ENCODE results near the gene DOCK2.
A peak's percentile ranks its signal among the peaks of the same experiment; 100 is the strongest.

DOCK2 gene

DNA sequence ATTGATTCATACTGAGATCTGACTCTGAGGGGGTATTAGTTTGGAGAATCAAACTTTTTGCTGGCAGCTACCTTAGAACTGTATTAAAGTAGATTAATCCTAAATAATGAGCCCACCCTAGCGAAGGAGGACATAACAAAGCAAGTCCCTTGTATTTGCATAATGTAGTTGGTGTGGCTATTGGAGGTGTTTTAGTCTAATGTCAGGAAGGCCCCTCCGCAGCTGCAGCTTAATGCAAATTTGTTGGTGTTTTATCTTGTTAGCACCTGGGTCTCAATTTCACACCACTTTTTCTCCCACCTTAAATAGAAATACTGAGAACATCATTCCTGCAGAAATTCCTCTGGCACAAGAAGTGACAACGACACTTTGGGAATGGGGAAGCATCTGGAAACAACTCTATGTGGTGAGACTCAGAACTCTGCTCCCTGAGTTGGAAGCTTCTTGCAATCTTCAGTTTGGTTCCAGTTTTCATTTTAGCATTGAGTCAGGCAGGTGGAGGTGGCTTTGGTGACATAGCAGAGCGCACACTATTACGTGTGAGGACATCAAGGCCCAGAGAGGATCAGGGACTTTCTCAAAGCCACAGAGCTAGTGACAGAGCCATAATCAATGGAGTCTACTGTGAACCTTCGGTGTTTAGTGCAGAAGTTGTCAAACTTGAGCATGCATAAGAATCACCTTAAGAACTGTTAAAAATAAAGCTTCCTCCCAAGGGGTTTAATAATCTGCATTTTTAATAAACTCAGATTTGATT is 33.9 kb downstream of the DOCK2 start:
- DNase-seq, result no peak
- H4K20me1 ChIP-seq (ENCODE audit: insufficient read depth, low read length), result peaks cover 54% of the 10 kb centered on the region
- ATAC-seq (ENCODE audit: insufficient read depth, low read depth), result no peak
- no peak overlapping the region for H2AFZ ChIP-seq (ENCODE audit: low read depth, low read length)
- no peak for TF ChIP-seq EZH2 (IDR thresholded peaks at IDR 0.05; ENCODE audit: borderline replicate concordance, low read depth, low read length, severe bottlenecking)
- TF ChIP-seq, protein P1, sequence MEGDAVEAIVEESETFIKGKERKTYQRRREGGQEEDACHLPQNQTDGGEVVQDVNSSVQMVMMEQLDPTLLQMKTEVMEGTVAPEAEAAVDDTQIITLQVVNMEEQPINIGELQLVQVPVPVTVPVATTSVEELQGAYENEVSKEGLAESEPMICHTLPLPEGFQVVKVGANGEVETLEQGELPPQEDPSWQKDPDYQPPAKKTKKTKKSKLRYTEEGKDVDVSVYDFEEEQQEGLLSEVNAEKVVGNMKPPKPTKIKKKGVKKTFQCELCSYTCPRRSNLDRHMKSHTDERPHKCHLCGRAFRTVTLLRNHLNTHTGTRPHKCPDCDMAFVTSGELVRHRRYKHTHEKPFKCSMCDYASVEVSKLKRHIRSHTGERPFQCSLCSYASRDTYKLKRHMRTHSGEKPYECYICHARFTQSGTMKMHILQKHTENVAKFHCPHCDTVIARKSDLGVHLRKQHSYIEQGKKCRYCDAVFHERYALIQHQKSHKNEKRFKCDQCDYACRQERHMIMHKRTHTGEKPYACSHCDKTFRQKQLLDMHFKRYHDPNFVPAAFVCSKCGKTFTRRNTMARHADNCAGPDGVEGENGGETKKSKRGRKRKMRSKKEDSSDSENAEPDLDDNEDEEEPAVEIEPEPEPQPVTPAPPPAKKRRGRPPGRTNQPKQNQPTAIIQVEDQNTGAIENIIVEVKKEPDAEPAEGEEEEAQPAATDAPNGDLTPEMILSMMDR (IDR thresholded peaks at IDR 0.05; ENCODE audit: borderline replicate concordance, extremely low read depth, low read length, poor library complexity, severe bottlenecking), result no peak
- H3K4me3 ChIP-seq (ENCODE audit: low read depth in 1 of 2, low read length in 2 of 2), result no peak overlapping the region
- H3K9me3 ChIP-seq (ENCODE audit: insufficient read depth, low read length, severe bottlenecking), result no peaks in the 10 kb centered on the region
- H3K4me1 ChIP-seq (ENCODE audit: insufficient read depth, low read length), result no peaks in the 10 kb centered on the region
- no peak overlapping the region for H3K9ac ChIP-seq (ENCODE audit: low read depth, low read length)
- peaks cover 60% of the 10 kb centered on the region for H3K79me2 ChIP-seq (ENCODE audit: insufficient read depth, low read length)
- no peak overlapping the region for H3K27ac ChIP-seq (ENCODE audit: low read length)
- H3K36me3 ChIP-seq (ENCODE audit: insufficient read depth, low read length), result peaks cover 75% of the 10 kb centered on the region
- no peaks in the 10 kb centered on the region for H3K27me3 ChIP-seq (ENCODE audit: insufficient read depth, low read length, poor library complexity)
- no peak overlapping the region for H3K4me2 ChIP-seq (ENCODE audit: insufficient read depth, low read length)

DNA sequence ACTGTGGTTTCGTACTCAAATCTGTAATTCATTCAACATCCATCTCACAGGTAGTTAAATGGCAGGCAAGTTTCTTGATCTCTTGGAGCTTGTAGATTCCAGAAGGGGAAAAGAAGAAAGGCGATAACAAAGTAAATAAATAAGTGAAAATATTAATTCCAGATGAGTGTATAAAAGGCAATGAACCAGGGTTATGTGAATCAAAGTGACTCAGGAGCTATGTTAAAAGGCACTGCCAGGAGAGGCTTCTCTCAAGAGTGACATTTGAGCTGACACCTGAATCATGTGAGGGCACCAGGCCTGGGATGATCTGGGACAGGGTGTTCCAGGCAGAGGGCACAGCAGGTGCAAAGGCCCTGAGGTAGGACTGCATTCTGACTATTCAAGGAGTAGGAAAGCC is 45.0 kb downstream of the DOCK2 start:
- no peaks in the 10 kb centered on the region for H3K4me1 ChIP-seq (ENCODE audit: insufficient read depth, low read length)
- no peak for ATAC-seq (ENCODE audit: insufficient read depth, low read depth)
- no peak for DNase-seq
- H3K9me3 ChIP-seq (ENCODE audit: insufficient read depth, low read length, severe bottlenecking), result no peaks in the 10 kb centered on the region
- TF ChIP-seq, protein P1 (IDR thresholded peaks at IDR 0.05; ENCODE audit: borderline replicate concordance, extremely low read depth, low read length, poor library complexity, severe bottlenecking), result no peak
- no peak for TF ChIP-seq EZH2 (IDR thresholded peaks at IDR 0.05; ENCODE audit: borderline replicate concordance, low read depth, low read length, severe bottlenecking)
- H3K9ac ChIP-seq (ENCODE audit: low read depth, low read length), result no peak overlapping the region
- H3K4me3 ChIP-seq (ENCODE audit: low read depth in 1 of 2, low read length in 2 of 2), result no peak overlapping the region
- peaks cover 7% of the 10 kb centered on the region; the same call in 1 of the 2 replicates for H4K20me1 ChIP-seq (ENCODE audit: insufficient read depth, low read length)
- no peaks in the 10 kb centered on the region for H3K79me2 ChIP-seq (ENCODE audit: insufficient read depth, low read length)
- H3K27ac ChIP-seq (ENCODE audit: low read length), result no peak overlapping the region
- peaks cover 93% of the 10 kb centered on the region for H3K36me3 ChIP-seq (ENCODE audit: insufficient read depth, low read length)
- no peak overlapping the region for H2AFZ ChIP-seq (ENCODE audit: low read depth, low read length)
- H3K4me2 ChIP-seq (ENCODE audit: insufficient read depth, low read length), result no peak overlapping the region
- no peaks in the 10 kb centered on the region for H3K27me3 ChIP-seq (ENCODE audit: insufficient read depth, low read length, poor library complexity)

DNA sequence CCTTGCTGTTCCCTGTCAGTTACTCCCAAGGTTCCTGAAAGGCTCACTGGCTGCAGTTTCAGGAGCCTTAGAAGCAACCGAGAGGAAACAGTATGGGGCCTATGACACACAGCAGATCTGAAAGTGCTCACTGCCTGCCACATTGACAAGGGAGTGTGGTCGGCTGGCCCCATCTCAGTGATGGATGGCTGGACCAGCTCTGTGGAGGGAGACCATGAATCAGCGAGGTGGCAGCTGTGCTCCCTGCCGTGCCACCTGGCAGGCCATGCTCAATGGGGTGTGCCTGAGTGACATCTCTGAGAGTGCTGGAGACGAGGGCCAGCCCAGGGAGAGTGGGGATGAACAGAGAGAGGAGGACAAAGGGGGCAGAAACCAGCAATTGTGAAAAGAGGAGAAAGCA is 49.1 kb downstream of the DOCK2 start:
- ATAC-seq (ENCODE audit: insufficient read depth, low read depth), result peak; percentile 40; the same call in 2 of the 3 replicates
- TF ChIP-seq, protein P1 (IDR thresholded peaks at IDR 0.05; ENCODE audit: borderline replicate concordance, extremely low read depth, low read length, poor library complexity, severe bottlenecking), result no peak
- no peak for TF ChIP-seq EZH2 (IDR thresholded peaks at IDR 0.05; ENCODE audit: borderline replicate concordance, low read depth, low read length, severe bottlenecking)
- H2AFZ ChIP-seq (ENCODE audit: low read depth, low read length), result no peak overlapping the region
- H3K27me3 ChIP-seq (ENCODE audit: insufficient read depth, low read length, poor library complexity), result no peaks in the 10 kb centered on the region
- H3K4me3 ChIP-seq (ENCODE audit: low read depth in 1 of 2, low read length in 2 of 2), result no peak overlapping the region
- peaks cover 96% of the 10 kb centered on the region for H3K36me3 ChIP-seq (ENCODE audit: insufficient read depth, low read length)
- no peaks in the 10 kb centered on the region for H3K9me3 ChIP-seq (ENCODE audit: insufficient read depth, low read length, severe bottlenecking)
- H3K27ac ChIP-seq (ENCODE audit: low read length), result no peak overlapping the region
- H3K4me2 ChIP-seq (ENCODE audit: insufficient read depth, low read length), result no peak overlapping the region
- no peaks in the 10 kb centered on the region for H3K79me2 ChIP-seq (ENCODE audit: insufficient read depth, low read length)
- no peaks in the 10 kb centered on the region for H3K4me1 ChIP-seq (ENCODE audit: insufficient read depth, low read length)
- H4K20me1 ChIP-seq (ENCODE audit: insufficient read depth, low read length), result peaks cover 7% of the 10 kb centered on the region; the same call in 1 of the 2 replicates
- DNase-seq, result no peak
- H3K9ac ChIP-seq (ENCODE audit: low read depth, low read length), result no peak overlapping the region
